Lung (tissue), 12 donors: ENCODE data around the gene SETBP1. TPM values are rescaled to one million over a fixed set of nuclear protein-coding genes. Genes with fewer than 3 reads are reported as not detected.

Source experiments
- ATAC-seq: fragments of 200-7000 bp; cut with Tn5 transposase; one replicate; pipeline ENCODE4 v1.9.1; 2020; ENCODE audit warnings: moderate number of reproducible peaks; ENCODE audit not compliant: insufficient read depth, low FRiP score
- DNase-seq, 3 donors: peaks; one replicate each; pipeline ENCODE4 v3.0.0-alpha.2; 2013 to 2017
- H3K27ac ChIP-seq, 2 donors: one replicate each; pipeline ENCODE4 v1.5.1; 2013; ENCODE audit warnings: mild to moderate bottlenecking in 2 of 2, moderate library complexity in 2 of 2, control low read depth in 1 of 2, inconsistent platforms in 1 of 2, low read depth in 1 of 2, low read length in 1 of 2
- H3K27me3 ChIP-seq, 3 donors: one replicate each; pipeline ENCODE4 v1.5.1; 2013; ENCODE audit warnings: low read length in 2 of 3; ENCODE audit not compliant: control insufficient read depth in 3 of 3, insufficient read depth in 3 of 3
- H3K36me3 ChIP-seq, 4 donors: one replicate each; pipeline ENCODE4 v1.5.1; 2013; ENCODE audit warnings: low read length in 4 of 4, mild to moderate bottlenecking in 1 of 4, moderate library complexity in 1 of 4; ENCODE audit not compliant: control insufficient read depth in 4 of 4, insufficient read depth in 4 of 4
- H3K4me1 ChIP-seq, 5 donors: one replicate each; pipeline ENCODE4 v1.5.1; 2013; ENCODE audit warnings: low read length in 5 of 5, mild to moderate bottlenecking in 2 of 5, moderate library complexity in 1 of 5; ENCODE audit not compliant: control insufficient read depth in 5 of 5, insufficient read depth in 5 of 5
- H3K4me3 ChIP-seq: one replicate; pipeline ENCODE4 v1.5.1; 2013; ENCODE audit warnings: mild to moderate bottlenecking, control low read depth, moderate library complexity
- H3K9ac ChIP-seq, 2 donors: one replicate each; pipeline ENCODE4 v1.5.1; 2013; ENCODE audit warnings: low read length in 2 of 2, control low read depth in 1 of 2; ENCODE audit not compliant: insufficient read depth in 1 of 2
- H3K9me3 ChIP-seq, 4 donors: one replicate each; pipeline ENCODE4 v1.5.1; 2013; ENCODE audit warnings: low read length in 3 of 4, mild to moderate bottlenecking in 1 of 4, moderate library complexity in 1 of 4; ENCODE audit not compliant: control insufficient read depth in 4 of 4, insufficient read depth in 3 of 4
- CTCF ChIP-seq: IDR thresholded peaks from 2 replicates; pipeline ENCODE4 v1.5.1; 2012; ENCODE audit warnings: mild to moderate bottlenecking; ENCODE audit errors: control extremely low read depth, extremely low read depth
- WGBS, 2 donors: extraction: QIAGEN DNeasy Blood & Tissue Kit; methylation state at CpG; one replicate each; pipeline ENCODE4 v1.1.7; 2013; 5-methylcytosine and 5-hydroxymethylcytosine counted together
- polyA plus RNA-seq, 2 donors: library from polyadenylated mRNA; stranded (reverse); fragments of 200-250 nt; gene quantifications; one replicate each; pipeline ENCODE4 v1.2.1, GENCODE V29; 2013
- total RNA-seq, 2 donors: library from RNA; depleted of rRNA in 1 of 2; stranded (reverse); fragments of >200 nt in 1 of 2; gene quantifications; one replicate each; pipeline ENCODE4 v1.2.1, GENCODE V29; 2014 to 2021
- donor health status: control.
- donor health status: control.
- donor health status: Bipolar disorder and iron deficiency.
- donor health status: healthy.
- donor health status: DM: yes; HTN: yes; CAD: no.

SETBP1 gene
- total and polyA plus RNA-seq, 4 donors = 1.6 to 43.8 (median 16.6) TPM

- Histone ChIP-seq H3K4me3 (no peak overlapping the region), H3K9ac (no peak overlapping the region), H3K27me3 (no peaks in the 10 kb centered on the region), H3K4me1 (peaks cover 0 to 4% (median 0%) of the 10 kb centered on the region in 5 donors), H3K27ac (no peak overlapping the region), H3K9me3 (no peaks in the 10 kb centered on the region), H3K36me3 (no peaks in the 10 kb centered on the region)
- ATAC-seq (no peak), DNase-seq (no peak)
- no peak for TF ChIP-seq CTCF
- WGBS, 2 donors = 88 to 93% methylated on average over 6 of the region's 6 CpGs
These were observed 246.6 kb downstream of the SETBP1 start for GRCh38 chr18:44927127-44927849.

GRCh38 chr18:44934901-44935300 lies 254.2 kb downstream of the SETBP1 start:
- Histone ChIP-seq H3K36me3 (no peaks in the 10 kb centered on the region), H3K4me3 (no peak overlapping the region), H3K27me3 (no peaks in the 10 kb centered on the region), H3K9ac (no peak overlapping the region), H3K27ac (no peak overlapping the region), H3K4me1 (peaks cover 0 to 5% (median 4%) of the 10 kb centered on the region in 5 donors), H3K9me3 (peaks cover 0 to 8% (median 1%) of the 10 kb centered on the region in 4 donors)
- TF ChIP-seq CTCF = no peak
- ATAC-seq = no peak
- WGBS, 2 donors = 63 to 84% methylated on average over 2 of the region's 2 CpGs
- DNase-seq = peak in 2 of 3 donors; percentile 9 to 23

- DNase-seq (no peak), ATAC-seq (no peak)
- H3K4me3 ChIP-seq = no peak overlapping the region
- H3K36me3 ChIP-seq = no peaks in the 10 kb centered on the region
- H3K9ac ChIP-seq = no peak overlapping the region
- no peak overlapping the region for H3K27ac ChIP-seq
- TF ChIP-seq CTCF = no peak
- H3K4me1 ChIP-seq = peaks cover 0 to 5% (median 4%) of the 10 kb centered on the region in 5 donors
- H3K27me3 ChIP-seq = no peaks in the 10 kb centered on the region
- peaks cover 0 to 8% (median 1%) of the 10 kb centered on the region in 4 donors for H3K9me3 ChIP-seq
These were observed 254.8 kb downstream of the SETBP1 start for GRCh38 chr18:44935455-44935854.
